GM21515 (cell line): ENCODE data around the gene PLCD1.
"Not testable (repeated sequence)": the region's sequence is repeated elsewhere in the genome, so short reads cannot be mapped to it uniquely, and the experiment has no call there.

ENCODE experiments used
- ATAC-seq: cut with Tn5 transposase; IDR thresholded peaks from one replicate; pipeline ENCODE4 v1.9.1; 2021; ENCODE audit not compliant: unreplicated experiment

Gene PLCD1

DNA sequence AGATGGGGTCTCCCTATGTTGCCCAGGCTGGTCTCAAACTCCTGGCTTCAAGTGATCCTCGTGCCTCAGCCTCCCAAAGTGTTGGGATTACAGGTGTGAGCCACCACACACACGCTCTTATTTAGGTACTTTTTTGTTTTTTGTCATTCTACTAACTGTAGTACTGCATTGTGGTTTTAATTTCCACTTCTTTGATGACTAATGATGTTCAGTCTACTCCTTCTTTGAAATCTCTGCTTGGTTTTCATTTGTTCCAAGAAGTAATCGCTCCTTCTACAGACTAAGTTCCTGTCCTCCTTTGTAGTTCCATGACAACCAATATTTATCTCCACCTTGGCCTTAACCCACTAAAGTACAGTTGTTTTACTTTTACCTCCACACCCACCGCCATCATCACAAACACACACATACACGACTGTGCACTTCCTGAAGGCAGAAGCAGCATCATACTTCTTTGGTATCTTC, 9.0 kb upstream of the PLCD1 start:
- no peak for ATAC-seq

DNA sequence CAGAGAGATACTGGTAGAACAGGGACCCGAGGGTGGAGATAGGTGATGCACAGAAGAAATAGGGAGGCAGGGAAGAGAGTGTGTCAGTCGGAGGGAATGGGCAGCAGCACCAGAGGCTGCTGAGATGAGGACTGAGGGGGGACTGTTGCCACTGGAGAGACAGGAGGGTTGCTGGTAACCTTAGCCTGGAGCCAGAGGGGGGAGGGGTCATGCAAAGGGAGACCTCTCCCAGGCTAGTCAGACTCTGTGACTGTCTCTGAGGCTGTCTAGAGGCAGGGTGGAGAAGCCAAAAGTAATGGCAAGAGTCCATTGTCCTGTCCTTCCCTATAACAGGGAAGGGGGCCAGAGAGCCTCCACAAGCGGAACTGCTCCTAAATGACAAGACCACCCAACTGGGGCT, 7.5 kb upstream of the PLCD1 start:
- ATAC-seq = no peak

GRCh38 chr3:38036286-38036685, 6.8 kb upstream of the PLCD1 start:
- ATAC-seq = no peak

DNA sequence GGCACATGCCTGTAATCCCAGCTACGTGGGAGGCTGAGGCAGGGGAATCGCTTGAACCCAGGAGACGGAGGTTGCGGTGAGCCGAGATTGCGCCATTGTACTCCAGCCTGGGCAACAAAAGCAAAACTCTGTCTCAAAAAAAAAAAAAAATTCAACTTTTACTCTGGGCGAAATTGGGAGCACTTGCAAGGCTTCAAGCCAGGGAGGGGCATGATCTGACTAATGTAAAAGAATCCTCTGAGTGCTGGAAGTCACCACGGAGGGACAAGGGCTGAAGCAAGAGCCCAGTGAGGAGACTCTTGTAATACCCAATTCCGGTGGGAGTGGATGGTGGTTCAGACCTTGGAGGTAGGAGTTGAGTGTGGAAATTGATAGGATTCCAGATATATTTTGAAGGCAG, 4.9 kb upstream of the PLCD1 start:
- ATAC-seq = not testable (repeated sequence)

GRCh38 chr3:38033586-38033985, 4.1 kb upstream of the PLCD1 start:
- ATAC-seq = not testable (repeated sequence)

- no peak for ATAC-seq
Observed at GRCh38 chr3:38032328-38032865, 3.0 kb upstream of the PLCD1 start.

DNA sequence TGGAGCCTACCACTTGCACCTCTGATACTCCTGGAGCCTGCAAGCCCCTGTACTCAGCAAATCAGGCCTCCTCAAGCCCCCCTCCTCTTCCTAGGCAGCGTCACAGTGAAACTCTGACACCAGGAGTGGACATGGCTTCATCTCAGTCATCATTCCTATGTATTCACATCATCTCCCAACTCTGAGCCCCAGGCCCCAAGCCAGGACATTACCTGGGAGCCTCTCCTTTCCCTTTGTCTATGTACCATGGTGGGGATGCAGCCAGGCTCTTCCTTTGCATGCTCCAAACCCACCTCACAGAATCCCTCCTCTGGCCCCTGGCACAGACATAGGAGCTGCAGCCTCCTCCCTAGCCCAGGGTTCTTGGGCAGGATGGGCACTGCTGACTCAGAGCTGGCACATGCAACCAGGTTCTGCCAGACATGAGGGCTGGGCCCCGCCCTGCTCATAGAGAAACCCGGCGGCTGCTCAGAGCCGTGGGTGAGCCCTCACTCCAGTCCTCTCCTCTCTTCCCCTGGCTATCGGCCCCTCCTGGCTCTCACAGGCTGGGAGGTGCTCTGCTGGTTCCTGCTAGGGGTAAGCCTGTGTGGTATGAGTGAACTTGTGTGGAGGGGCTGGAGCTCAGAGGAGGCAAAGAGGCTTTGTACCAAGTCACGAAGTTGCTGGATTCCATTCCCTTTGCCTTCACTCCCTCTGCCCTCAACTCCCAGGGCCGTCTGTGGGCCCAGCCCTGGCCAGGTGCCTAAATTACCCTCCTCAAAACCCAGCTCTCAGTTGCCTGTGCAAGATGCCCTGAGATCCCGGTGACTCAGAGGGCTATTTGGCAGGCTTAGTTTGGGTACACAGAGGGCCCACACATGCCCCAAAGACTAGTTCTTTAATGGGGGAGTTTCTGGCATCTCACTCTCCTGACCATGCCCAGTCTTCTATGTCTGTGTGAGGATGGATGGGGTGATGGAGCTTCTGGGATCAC, 1.9 kb upstream of the PLCD1 start:
- no peak for ATAC-seq

DNA sequence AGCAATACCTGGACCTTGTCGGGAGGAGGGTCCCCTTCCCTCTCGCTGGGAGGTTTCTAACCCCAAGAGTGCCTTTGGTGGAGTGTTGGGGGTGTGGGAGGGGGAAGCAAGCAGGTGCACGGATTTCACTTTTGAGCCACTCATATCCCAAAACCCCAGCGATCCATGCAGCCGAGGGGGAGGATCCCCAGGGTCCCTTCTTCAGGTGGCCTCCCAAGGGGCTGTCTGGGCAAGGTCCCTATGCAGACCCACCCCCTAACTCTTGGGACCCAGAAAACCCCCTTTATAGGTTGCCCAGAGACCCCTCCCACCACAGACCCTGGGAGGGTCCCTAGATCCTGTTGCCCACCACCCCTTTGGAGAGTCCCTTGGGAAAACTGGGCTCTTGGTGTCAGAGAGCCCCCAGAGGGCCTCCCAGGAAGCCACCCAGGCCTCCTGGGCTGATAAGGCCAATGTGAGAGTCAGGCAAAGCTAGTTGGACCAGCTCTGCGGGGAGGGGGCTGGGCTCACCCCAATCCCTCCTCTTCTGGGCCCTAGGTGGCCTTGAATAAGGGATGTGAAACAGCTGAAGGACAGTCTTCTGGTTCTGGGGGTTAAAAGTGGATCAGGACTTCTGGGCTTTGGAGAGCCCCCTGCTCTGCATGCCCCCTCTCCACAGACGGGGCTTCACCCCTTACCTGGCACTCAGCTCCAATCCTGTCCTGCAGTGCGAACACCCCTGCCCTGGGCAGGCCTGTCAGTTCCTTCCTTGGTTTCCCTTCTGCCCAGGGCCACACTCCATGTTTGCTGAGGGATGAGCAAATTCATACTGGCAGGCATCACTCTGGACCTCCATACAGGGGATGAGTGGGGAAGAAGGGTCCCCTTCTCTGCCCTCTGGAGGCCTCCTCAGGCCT, 932 bp upstream of the PLCD1 start:
- no peak for ATAC-seq

DNA sequence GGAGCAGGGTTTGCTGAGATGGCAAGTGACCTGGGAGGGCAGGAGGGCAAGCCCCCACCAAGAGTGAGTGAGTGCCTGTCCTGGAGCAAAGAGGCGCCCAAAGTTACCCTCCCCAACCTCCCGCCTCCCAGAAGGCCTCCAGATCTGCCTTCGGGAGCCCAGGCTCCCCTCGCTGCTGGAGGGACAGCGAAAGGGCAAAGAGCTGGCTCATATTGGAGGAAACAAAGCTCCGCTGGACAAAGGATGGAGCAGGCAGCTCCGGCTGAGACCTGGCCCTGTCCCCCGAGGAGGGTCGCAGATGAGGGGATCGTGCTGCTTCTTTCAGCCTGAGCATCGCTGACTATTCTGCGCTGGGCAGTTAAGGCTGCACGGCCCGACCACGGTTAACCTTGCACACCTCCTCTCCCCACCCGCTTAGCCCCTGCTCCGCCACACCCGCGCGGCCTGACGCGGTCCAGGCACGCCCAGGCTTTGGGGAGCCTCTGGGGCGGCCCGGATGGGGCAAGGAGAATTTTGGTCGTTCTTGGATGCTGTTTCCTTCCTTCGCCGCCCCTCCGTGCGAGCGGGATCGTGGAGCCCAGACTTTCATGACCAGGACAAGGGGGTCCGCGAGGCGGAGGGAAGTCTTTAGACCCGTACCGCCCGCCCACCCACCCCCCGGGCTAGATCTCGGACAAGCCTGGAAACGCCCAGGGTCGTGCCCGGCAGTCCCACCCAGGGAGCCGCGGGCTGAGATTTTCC, 651 bp downstream of the PLCD1 start:
- no peak for ATAC-seq

GRCh38 chr3:38027466-38028465, 1.7 kb downstream of the PLCD1 start:
- ATAC-seq = no peak

DNA sequence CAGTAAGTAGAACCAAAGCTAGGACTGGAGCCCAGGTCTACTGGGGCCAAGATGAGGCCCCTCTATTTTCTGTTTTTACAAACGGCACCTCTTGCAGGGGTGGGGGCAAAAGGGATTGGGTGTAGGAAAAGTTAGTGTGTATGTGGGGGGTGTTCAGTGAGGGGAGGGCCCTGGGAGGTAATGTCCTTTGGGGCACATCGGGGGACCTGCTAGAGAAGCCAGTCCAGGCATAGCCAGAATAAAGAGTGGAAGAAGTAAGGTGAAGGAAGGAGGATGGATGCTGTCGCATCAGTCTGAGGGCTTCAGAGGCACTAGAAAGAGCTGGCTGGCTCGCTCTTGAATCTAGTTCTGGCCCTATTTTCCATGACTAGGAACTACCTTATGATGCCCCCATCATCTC, 2.6 kb downstream of the PLCD1 start:
- no peak for ATAC-seq

DNA sequence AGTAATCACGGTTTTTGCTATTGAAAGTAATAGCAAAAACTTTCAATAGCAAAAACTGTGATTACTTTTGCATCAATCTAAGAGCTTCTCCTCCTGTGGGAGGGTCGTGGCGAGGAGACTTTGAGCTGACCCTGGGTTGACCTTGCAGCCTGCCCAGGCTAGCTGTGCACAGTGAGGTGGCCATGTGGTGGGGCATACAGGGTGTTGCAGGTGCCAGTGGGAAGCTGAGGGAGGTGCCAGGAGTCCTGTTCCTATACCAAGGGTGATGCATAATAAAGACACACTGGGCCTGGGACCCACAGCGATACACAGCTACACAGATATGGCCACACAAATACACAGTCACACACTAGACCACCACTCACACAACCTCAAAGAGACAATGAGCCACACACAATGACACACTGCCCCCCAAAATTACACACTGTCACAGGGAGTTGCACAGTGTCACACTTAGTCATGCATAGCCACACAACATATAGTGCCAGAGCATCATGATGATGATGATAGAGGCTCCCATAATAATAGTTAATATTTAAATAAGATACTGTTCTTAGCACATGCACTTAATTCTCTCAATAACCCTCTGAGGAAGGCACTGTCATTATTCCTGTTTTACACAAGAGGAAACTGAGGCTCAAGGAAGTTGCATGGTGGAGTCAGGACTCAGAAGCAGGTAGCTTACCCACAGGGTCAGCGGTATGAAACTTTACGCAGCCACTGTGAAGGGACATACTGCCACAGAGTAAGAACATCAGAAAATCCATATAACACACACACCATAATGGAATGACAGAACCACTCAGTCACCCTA, 6.3 kb downstream of the PLCD1 start:
- no peak for ATAC-seq

- no peak for ATAC-seq
Observed at GRCh38 chr3:38022301-38022700, 7.1 kb downstream of the PLCD1 start.

GRCh38 chr3:38021196-38021595, 8.2 kb downstream of the PLCD1 start:
- ATAC-seq = no peak

- no peak for ATAC-seq
Observed at GRCh38 chr3:38020342-38020726, 9.1 kb downstream of the PLCD1 start.

DNA sequence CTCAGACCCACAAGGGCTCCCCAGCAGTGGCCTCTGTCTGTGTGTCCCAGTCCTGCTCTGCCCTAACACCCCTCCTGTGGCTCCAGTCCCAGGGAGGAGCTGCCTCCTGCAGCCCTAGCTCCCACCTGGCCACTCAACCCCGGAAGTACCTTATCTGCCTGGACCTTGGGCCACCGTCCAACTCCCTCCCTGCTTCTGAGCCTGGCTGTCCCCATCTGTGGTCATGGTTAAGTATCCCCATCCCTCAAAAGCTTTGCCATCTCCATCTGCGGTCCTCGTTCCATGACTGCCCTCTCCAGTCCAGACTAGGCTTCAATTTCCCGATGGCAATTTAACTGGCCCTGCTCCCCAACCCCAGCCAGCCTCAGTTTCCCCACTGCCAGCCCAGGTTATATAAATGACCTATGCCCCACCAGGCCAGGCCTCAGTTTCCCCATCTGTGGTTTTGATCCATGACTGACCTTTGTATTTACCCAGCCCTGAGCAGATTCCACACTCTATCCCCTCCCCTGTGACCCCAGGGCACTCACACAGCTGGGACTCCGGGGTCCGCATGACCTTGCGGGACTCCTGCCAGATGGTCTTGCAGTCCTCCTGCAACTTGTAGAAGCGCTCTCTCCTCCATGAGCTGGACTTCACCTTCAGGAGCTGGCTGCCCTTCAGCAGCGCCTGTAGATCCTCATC, 9.6 kb downstream of the PLCD1 start:
- ATAC-seq = no peak

DNA sequence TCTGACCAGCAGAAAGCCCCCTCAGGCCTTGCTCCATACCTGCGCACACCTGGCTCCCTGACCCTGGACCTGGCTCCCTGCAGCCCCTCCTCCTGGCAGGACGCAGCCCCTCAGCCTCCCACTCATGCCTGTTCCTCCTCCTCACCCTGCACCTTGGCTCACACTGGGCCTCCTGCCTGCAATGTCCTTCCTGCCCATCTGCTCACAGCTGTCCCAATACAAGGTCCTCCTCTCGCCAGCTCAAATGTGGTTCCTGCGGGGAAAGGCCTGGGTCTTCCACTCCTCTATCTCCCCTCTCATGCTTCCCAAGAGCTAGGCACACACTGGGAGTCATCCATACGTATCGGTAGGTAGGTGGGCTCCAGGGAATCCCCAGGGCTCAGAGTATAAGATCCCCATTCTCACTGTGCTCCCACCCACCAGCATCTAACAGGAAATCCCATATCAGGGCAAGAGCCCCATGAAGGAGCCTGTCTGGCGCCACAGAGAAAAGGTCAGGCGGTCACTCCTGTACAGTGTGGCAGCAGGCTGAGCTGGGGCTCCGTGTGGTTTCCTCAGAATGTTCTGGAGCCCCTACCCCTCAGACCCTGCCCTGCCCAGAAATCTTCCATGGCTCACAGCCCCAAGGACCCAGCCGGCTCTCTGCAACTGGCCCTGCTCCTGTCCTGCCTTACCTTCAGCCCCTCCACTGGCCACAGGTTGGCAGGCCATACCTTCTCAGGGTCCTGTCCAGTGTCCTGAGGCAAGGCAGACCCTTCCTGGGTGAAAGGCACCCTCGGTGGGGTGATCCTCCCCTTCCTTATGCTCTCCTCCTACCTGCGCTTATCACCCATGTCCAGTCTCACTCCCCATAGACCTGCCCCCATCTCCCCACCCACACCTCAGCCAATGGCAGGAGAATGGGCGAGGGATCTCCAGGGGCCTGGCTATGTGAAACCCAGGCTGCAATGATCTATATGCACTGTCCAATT, 10.9 kb downstream of the PLCD1 start:
- ATAC-seq = no peak
